SW 1271 (cell line): ENCODE data around the gene FOLR1.
"Not testable (repeated sequence)": the region's sequence is repeated elsewhere in the genome, so short reads cannot be mapped to it uniquely, and the experiment has no call there.

Source experiments
- DNase-seq, 2 experiments: peaks; one replicate each; lab custom pipeline; 2025; lab: John Stamatoyannopoulos, UW

The FOLR1 gene

GRCh38 chr11:72181553-72181958 lies 10.4 kb upstream of the FOLR1 start:
- not testable (repeated sequence) for DNase-seq

GRCh38 chr11:72188267-72188666 lies 3.7 kb upstream of the FOLR1 start:
- no peak for DNase-seq

GRCh38 chr11:72189455-72190250 lies 2.3 kb upstream of the FOLR1 start:
- DNase-seq, result no peak

GRCh38 chr11:72190631-72191071 lies 1.3 kb upstream of the FOLR1 start:
- DNase-seq, result no peak

GRCh38 chr11:72195518-72196270 lies 3.8 kb downstream of the FOLR1 start:
- DNase-seq, result no peak

- not testable (repeated sequence) for DNase-seq
Observed at GRCh38 chr11:72201445-72201844, 9.5 kb downstream of the FOLR1 start.

GRCh38 chr11:72202571-72202970 lies 10.6 kb downstream of the FOLR1 start:
- DNase-seq, result no peak

- no peak for DNase-seq
Observed at GRCh38 chr11:72203163-72203562, 11.2 kb downstream of the FOLR1 start.

- no peak for DNase-seq
Observed at GRCh38 chr11:72204886-72205285, 12.9 kb downstream of the FOLR1 start.

GRCh38 chr11:72206794-72207193 lies 14.9 kb downstream of the FOLR1 start:
- DNase-seq, result not testable (repeated sequence)

- no peak for DNase-seq
Observed at GRCh38 chr11:72208281-72208680, 16.3 kb downstream of the FOLR1 start.

GRCh38 chr11:72209101-72209500 lies 17.2 kb downstream of the FOLR1 start:
- no peak for DNase-seq

GRCh38 chr11:72216638-72217037 lies 24.7 kb downstream of the FOLR1 start, which contains the start of gene FOLR2:
TSS of gene FOLR2 (plus strand) at chr11:72216794. CDS start at chr11:72218585, 1,791 bp downstream.
- DNase-seq, result no peak

GRCh38 chr11:72217841-72218240 lies 25.9 kb downstream of the FOLR1 start:
- DNase-seq, result no peak

- no peak for DNase-seq
Observed at GRCh38 chr11:72218251-72218745, 26.4 kb downstream of the FOLR1 start.

- DNase-seq, result no peak
Observed at GRCh38 chr11:72220696-72221363, 28.9 kb downstream of the FOLR1 start.

- DNase-seq, result no peak
Observed at GRCh38 chr11:72221386-72222075, 29.6 kb downstream of the FOLR1 start.

- DNase-seq, result no peak
Observed at GRCh38 chr11:72222106-72222891, 30.4 kb downstream of the FOLR1 start.

- peak; percentile 83 to 96 for DNase-seq
Observed at GRCh38 chr11:72222907-72223614, 31.1 kb downstream of the FOLR1 start.
